Dermis lymphatic vessel endothelial cell (primary cell): ENCODE data around the gene KLF12. TPM values are rescaled to one million over a fixed set of nuclear protein-coding genes. Genes with fewer than 3 reads are reported as not detected.

Source experiments
- total RNA-seq: library from RNA; depleted of rRNA; stranded (reverse); fragments of >200 nt; gene quantifications from 2 replicates; pipeline ENCODE4 v1.2.1, GENCODE V29; 2014

KLF12 gene
- total RNA-seq = 2.7 and 6.9 TPM in 2 replicates

DNA sequence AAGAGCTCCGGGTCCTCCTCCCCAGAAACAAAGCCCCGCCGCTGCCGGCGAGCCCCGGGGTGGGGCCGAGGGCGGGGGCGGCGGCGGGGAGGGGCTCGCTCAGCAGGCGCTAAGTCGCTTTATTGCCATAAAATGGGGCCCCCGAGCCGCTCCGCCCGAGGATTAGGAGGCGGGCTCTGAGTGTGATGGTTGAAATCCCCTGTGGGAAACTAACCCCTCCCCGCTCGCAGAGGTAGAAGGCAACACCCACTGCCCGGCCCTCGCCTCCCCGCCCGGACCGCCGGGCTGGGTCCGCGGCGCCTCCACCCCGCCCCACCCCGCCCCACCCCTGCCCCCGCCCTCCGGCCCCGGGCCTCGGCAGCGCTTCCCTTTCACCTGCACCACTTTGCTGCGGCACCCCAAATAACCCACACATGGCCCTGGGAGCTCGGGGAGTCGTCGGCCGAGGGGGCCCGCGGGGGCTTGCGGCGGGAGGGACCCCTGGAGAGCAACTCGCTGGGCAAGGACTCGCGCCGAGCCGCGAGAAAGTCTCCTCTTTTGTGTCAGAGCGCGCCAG, at the start of gene KLF12:
TSS of gene KLF12 (minus strand) at position 184 of the 556 bp plus-strand sequence.

